HG02642 (cell line): ENCODE measurements around the gene COASY.
"Not testable (repeated sequence)": the region's sequence is repeated elsewhere in the genome, so short reads cannot be mapped to it uniquely, and the experiment has no call there.

Experiments
- ATAC-seq: cut with Tn5 transposase; IDR thresholded peaks from one replicate; pipeline ENCODE4 v1.9.1; 2021; ENCODE audit warnings: mild to moderate bottlenecking; ENCODE audit not compliant: unreplicated experiment, poor library complexity

The COASY gene

DNA sequence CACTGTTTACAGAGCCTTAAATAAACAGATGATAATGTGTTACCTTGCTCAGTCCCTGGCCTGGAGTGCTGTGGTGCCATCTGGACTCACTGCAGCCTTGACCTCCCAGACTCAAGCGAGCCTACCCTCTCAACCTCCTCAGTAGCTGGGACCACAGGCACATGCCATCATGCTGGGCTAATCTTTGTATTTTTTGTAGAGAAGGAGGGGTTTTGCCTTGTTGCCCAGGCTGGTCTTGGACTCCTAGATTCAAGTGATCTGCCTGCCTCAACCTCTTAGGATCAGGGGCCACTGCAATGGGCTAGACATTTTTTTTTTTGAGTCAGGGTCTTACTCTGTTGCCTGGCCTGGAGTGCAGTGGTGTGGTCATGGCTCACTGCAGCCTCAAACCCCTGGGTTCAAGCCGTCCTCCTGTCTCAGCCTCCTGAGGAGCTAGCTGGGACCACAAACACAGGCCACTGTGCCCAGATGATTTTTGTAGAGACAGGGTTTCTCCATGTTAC, 30.9 kb upstream of the COASY start:
- ATAC-seq = no peak

DNA sequence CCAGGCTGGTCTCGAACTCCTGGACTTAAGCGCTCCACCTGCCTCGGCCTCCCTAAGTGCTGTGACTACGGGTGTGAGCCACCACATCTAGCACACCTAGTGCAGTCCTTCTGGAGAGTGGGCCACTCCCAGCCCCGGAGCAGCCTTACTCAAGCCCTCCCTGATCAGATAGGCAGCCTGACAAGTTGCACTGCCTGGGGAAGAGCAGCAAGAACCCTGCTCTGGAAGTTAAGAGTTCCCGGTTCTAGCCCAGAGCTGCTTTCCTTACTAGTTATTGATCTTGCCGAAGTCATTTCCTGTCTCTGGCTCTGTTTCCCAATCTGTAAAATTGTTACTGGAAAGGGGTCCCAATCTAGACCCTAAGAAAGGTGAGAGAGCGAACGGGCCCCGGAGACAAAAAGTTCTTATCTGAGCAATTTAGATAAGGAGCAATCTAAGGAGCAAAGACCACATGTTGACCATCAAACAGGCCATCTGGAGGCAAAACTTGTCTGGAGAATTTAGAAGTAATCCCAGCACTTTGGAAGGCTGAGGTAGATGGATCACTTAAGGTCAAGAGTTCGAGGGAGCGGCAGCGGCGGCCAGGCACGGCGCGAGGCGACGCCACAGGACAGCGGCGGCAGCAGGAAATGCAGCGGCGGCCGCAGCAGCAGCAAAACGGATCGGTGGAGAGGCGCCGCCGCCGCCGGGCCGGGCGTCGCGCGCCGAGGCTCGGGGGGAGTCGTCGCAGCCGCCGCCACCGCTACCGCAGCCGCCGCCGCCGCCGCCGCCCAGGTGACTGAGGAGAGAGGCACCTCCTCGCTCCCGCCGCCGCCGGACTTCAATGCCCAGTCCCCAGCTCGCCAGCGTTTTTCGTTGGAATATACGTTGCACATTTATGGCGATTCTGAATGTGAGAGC, 30.2 kb upstream of the COASY start:
- ATAC-seq = no peak

DNA sequence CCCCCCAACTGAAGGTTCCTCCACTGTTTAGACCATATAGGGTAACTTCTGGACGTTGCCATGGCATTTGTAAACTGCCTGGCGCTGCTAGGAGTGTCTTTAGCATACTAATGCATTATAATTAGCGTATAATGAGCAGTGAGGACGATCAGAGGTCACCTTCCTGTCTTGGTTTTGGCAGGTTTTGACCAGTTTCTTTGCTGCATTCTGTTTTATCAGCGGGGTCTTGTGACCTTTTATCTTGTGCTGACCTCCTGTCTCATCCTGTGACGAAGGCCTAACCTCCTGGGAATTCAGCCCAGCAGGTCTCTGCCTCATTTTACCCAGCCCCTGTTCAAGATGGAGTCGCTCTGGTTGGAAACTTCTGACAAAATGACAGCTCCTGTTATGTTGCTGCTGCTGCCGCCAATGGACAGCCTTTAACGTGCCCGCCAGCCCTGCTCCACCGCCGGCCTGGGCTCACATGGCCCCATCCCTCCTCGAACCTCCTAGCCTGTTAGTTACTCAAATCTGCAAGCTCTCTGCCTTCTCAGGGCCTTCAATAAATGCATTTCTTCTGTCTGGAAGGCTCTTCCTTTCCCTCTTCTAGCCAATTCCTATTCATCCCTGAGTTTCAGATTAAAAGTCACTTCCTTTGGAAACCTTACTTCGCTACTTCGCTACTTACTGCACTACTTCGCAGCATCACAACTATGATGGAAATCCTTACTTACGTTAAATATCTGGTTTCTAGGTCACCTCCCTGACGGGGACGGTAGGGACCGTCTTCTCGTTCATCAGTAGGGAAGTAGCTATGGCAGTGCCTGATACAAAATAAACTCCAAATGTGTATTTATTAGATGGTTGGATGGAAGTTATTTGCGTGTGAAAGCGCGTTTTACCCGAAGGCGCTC, 26.5 kb upstream of the COASY start:
- no peak for ATAC-seq

DNA sequence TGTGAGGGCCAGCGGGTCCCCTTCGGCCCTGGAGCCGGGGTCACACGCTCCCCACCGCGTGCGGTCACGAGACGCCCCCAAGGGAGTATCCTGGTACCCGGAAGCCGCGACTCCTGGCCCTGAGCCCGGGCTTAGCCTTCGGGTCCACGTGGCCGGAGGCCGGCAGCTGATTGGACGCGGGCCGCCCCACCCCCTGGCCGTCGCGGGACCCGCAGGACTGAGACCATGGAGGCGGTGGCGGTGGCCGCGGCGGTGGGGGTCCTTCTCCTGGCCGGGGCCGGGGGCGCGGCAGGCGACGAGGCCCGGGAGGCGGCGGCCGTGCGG, 25.9 kb upstream of the COASY start, which contains the start of gene NAGLU:
NAGLU (plus strand) TSS at position 194 of the 324 bp plus-strand sequence; CDS start at position 226, 32 bp downstream.
- ATAC-seq = peak; percentile 85

DNA sequence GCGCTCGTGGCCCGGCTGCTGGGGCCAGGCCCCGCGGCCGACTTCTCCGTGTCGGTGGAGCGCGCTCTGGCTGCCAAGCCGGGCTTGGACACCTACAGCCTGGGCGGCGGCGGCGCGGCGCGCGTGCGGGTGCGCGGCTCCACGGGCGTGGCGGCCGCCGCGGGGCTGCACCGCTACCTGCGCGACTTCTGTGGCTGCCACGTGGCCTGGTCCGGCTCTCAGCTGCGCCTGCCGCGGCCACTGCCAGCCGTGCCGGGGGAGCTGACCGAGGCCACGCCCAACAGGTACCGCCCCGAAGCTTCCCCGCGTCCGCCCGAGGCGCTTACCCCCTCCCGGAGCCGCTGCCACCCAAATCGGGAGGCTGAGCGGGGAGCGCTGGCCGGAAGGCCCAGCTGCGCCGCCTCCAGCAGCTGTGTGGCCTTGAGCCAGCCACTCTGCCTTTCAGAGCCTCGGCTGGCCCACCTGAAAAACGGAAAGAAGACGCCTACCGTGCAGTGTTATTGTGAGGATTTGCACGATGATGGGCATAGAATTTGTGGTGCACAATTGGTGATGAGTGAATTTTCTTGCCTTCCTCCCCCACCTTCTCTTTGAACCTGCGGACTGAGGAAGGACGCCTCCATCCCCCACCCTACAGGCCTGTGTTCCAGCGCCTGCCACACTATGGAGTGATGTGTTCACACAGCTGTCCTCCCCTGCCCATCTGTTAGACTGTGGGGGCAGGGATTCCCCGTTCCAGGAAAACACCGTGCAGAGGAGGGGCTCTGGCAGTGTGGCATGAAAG, 25.4 kb upstream of the COASY start:
- ATAC-seq = peak; percentile 66

DNA sequence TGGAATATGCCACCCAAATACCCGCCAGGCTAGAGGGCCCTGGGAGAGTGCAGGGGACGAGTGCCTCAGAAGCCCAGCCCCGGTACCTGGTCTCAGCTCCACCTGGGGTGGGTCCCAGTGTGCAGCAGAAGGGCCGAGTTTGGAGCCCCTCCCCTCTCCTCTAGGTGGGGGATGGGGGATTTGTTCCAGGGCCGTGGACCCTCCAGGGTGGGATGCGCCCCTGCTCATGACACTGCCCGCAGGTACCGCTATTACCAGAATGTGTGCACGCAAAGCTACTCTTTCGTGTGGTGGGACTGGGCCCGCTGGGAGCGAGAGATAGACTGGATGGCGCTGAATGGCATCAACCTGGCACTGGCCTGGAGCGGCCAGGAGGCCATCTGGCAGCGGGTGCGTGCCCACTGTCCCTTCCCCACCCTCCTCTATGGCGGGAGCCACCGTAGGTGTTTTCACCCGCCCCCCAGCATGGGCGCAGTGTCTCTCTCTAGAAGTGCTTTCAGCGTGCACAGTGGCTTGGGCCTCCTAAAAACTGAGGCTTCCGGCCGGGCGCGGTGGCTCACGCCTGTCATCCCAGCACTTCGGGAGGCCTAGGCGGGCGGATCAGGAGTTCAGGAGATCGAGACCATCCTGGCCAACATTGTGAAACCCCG, 24.7 kb upstream of the COASY start:
- no peak for ATAC-seq

DNA sequence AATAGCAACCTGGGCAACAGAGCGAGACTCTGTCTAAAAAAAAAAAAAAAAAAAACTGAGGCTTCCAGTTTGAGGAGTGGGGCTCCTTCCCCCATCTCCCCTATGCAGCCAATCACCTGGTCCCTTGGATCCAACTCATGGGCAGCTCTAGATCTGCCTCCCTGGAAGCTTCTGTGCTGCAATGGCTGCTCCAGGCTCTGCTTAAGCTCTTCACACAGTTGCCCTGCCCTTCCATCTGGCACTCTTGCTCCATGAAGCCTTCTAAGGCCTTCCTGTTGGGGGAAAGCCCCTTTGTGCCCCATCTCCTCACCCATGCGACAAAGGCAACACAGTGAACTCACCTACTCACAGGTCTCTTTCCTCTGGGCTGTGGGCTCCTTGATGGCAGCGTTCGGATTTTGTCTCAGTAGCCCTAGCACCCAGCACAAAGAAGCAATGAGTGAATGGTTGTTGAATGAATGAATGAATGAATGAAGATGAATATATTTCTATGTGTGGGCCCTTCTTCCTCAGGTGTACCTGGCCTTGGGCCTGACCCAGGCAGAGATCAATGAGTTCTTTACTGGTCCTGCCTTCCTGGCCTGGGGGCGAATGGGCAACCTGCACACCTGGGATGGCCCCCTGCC, 24.0 kb upstream of the COASY start:
- ATAC-seq = no peak

DNA sequence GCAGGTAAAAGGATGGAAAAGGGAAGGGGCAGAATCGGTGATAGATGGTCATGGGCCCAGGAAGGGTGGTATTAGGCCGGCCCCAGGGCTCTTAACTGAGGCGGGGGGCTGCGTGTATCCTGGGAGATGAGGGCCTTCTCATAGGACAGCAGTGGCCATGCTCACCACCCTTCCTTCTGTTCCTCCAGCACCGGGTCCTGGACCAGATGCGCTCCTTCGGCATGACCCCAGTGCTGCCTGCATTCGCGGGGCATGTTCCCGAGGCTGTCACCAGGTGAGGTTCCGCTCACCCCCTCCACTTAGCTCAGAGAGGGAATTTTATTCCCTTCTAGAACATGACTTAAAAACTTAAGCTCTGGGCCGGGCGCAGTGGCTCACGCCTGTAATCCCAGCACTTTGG, 23.5 kb upstream of the COASY start:
- ATAC-seq = no peak

DNA sequence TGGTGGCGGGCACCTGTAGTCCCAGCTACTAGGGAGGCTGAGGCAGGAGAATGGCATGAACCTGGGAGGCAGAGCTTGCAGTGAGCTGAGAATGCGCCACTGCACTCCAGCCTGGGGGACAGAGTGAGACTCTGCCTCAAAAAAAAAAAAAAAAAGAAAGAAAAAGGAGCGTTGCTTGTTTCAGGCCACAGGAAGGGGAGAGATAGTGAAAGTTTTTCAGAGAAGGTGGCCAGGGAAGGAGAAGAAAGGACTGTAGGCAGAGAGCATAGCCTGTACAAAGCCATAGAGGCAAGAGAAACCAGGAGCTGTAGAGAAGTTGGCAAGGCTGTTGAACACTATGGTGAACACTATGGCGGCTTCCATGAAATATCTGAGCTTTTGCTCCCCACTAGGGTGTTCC, 21.4 kb upstream of the COASY start:
- ATAC-seq = not testable (repeated sequence)

DNA sequence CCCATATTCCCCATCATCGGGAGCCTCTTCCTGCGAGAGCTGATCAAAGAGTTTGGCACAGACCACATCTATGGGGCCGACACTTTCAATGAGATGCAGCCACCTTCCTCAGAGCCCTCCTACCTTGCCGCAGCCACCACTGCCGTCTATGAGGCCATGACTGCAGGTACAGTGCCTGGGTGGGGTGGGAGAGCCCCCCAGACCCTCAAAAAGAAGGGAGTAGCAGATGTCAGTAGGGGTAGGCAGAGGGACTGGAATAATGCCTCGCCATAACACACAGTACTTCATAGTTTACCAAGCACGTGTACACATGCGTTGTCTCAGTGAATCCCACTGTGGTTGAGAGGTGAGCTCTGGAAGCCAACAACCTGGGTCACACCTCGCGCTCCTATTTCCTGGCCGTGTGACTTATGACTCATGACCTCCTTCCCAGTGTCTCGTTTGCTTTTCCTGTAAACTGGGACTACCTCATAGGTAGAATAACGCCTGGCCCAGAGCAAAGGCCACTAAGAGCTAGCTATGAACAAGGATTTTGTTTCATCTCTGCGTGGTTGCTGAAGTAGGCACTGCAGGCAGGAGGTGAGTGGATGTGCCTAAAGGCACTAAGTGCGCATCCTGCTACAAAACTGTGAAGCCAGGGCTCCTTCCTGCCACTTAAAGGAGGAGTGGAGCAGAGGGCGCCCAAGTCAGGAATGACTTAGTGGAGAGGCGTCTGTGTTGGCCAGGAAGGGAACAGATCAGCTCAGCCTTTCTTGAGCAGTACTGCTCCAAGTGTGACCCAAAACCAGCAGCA, 20.7 kb upstream of the COASY start:
- ATAC-seq = no peak

DNA sequence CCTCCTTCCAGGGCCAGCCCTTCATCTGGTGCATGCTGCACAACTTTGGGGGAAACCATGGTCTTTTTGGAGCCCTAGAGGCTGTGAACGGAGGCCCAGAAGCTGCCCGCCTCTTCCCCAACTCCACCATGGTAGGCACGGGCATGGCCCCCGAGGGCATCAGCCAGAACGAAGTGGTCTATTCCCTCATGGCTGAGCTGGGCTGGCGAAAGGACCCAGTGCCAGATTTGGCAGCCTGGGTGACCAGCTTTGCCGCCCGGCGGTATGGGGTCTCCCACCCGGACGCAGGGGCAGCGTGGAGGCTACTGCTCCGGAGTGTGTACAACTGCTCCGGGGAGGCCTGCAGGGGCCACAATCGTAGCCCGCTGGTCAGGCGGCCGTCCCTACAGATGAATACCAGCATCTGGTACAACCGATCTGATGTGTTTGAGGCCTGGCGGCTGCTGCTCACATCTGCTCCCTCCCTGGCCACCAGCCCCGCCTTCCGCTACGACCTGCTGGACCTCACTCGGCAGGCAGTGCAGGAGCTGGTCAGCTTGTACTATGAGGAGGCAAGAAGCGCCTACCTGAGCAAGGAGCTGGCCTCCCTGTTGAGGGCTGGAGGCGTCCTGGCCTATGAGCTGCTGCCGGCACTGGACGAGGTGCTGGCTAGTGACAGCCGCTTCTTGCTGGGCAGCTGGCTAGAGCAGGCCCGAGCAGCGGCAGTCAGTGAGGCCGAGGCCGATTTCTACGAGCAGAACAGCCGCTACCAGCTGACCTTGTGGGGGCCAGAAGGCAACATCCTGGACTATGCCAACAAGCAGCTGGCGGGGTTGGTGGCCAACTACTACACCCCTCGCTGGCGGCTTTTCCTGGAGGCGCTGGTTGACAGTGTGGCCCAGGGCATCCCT, 18.5 kb upstream of the COASY start:
- no peak for ATAC-seq

DNA sequence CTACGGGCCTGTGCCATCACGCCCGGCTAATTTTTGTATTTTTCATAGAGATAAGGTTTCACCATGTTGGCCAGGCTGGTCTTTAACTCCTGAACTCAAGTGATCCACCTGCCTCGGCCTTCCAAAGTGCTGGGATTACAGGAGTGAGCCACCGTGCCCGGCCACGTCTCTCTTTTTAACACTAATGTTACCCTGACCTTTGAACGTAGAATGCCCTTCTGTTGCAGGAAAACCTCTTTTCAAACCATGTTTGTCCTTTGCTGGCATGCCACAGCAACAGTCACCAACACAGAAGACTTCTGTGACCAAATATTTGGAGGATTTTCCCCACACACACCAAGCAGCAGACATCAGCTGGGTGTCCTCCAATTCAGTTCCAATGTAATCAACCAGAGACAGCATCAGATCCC, 17.1 kb upstream of the COASY start:
- no peak for ATAC-seq

DNA sequence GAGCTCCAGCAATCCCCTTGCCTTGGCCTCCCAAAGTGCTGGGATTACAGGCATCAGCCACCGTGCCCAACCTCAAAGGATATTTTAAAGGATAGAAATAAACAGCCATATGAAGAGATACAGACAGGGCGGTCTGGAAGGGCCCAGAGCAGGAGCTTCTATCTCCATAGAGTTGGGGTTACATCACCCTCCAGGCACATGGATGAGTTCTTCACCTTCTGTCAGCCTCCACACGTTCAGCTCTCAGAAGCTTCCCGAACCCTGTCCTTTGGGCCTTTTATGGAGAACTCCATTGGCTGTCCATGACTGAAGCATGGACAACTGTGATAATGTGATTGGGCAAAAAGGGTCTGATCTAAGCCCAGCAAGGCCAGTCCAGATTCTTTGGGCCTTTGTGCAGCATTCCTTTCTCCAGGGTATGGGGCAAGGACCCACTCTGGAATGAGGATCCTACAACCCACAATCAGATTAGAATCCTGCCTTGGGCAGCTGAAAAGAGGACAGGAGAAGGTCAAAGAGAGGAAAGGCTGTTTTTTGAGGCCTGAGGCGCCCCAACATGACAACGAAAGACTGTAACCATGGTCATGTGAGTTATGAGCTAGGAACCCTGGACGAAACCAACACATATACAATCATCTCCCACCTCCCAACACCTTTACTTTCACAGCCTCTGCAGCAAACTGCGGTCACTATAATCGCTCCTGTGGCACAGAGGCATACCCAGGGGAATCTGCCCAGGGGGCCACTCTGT, 16.0 kb upstream of the COASY start:
- ATAC-seq = not testable (repeated sequence)

DNA sequence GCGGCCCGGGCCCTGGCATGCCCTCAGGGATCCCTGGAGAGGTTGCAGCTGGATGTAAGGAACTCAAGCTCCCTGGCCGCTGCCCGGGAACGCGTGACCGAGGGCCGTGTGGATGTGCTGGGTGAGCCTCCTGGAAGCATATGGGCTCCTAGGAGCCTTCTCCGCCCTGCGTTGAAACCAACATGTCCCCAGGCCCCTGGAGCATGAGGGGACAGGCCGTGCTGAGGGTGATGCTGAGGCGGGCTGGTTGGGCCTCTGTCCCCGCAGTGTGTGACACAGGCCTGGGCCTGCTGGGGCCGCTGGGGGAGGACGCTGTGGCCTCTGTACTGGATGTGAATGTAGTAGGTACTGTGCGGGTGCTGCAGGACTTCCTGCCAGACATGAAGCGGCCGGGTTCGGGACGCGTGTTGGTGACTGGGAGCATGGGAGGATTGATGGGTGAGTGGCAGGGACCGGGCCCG, 14.9 kb upstream of the COASY start:
- ATAC-seq = no peak

DNA sequence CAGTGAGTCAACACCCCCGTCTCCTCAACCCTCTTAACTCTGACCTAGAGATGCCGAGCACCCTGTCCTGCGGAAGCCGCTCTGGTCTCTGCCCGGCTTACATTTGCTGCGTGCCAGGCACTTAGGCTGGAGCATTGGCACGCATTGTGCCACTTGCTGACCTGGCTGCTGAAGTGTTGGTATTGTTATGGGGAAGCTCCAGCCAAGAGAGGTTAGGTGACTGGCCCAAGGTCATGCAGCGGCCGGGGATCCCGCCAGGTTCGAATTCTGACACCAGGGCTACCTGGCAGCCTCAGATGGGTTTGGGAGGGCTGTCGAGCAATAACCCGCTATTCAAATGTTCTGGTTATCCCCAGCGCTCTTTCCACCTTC, 14.3 kb upstream of the COASY start:
- no peak for ATAC-seq

DNA sequence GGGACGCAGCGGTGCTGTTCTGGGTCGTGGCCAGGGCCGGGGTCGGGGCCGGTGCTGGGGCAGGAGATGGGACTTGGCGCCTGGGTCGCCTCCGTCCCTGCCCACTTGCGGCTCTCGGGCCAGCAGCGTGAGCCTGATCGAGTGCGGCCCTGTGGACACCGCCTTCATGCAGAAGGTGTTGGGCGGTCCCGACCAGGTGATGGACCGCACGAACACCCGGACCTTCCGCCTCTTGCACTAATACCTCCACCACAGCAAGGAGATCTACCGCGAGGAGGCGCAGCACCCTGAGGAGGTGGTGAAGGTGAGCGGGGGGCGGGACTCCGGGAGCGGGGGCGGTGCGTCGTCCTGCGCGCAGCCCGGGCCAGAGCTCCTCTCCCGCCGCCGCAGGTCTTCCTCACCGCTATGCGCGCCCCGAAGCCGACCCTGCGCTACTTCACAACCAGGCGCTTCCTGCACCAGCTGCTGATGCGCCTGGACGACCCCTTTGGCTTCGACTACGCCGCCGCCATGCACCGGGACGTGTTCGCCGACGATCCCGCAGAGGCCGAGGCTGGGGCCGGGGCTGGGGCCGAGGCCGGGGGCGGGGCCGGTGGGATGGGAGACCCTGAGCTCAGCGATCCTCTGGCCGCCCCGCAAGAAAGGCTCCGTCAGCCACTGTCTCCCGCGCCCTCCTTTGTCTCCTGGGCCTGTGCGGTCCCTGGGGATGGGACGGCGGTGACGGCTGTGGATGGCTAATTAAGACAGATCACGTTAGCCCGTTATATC, 13.7 kb upstream of the COASY start:
- ATAC-seq = no peak
